ENCODE data around the gene ARL15.

DNA sequence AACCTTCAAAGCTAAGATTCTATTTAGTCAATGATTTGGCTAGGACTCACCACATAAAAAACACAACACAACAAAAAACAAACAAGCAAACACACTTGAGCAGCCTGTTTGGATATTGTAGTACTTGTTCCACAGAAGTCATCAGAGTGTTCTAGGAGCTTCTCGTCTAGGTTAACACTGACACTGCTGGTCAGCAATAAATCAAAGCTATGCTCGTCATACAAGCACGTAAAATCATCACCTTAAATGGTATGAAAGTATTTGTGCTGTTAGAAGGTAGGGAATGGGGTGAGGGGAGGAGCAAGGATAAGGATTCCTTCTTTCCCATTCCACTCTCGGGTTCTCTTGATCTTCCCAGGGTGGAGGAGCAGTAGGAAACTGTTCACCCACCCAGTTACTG, 88.0 kb downstream of the ARL15 start:
- TF ChIP-seq, protein P1, sequence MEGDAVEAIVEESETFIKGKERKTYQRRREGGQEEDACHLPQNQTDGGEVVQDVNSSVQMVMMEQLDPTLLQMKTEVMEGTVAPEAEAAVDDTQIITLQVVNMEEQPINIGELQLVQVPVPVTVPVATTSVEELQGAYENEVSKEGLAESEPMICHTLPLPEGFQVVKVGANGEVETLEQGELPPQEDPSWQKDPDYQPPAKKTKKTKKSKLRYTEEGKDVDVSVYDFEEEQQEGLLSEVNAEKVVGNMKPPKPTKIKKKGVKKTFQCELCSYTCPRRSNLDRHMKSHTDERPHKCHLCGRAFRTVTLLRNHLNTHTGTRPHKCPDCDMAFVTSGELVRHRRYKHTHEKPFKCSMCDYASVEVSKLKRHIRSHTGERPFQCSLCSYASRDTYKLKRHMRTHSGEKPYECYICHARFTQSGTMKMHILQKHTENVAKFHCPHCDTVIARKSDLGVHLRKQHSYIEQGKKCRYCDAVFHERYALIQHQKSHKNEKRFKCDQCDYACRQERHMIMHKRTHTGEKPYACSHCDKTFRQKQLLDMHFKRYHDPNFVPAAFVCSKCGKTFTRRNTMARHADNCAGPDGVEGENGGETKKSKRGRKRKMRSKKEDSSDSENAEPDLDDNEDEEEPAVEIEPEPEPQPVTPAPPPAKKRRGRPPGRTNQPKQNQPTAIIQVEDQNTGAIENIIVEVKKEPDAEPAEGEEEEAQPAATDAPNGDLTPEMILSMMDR (IDR thresholded peaks at IDR 0.05; ENCODE audit: insufficient read depth, low read length) = no peak
- no peak for TF ChIP-seq POLR2AphosphoS5 (IDR thresholded peaks at IDR 0.05; ENCODE audit: low read depth)
- TF ChIP-seq GABPA (IDR thresholded peaks at IDR 0.05; ENCODE audit: low read depth) = no peak
